ENCODE measurements around the gene EHF.

DNA sequence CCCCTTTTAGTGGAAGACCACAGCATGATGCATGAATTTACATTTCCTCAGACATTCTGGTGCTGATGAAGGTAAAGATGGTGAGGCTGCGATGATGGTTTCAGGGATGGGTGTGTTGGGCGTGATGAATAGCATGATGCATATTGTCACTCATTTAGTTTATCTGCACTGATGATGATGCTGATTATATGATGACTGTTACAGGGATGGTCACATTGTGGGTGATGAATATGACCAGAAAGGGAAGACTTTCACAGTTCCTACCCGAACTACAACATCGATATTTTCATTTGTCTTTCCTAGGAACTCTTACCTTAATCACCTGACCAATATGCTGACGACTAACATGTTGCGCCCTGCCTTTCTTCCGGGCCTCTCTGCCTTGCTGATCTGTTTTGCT, 47.4 kb upstream of the EHF start:
- TF ChIP-seq, protein P1, sequence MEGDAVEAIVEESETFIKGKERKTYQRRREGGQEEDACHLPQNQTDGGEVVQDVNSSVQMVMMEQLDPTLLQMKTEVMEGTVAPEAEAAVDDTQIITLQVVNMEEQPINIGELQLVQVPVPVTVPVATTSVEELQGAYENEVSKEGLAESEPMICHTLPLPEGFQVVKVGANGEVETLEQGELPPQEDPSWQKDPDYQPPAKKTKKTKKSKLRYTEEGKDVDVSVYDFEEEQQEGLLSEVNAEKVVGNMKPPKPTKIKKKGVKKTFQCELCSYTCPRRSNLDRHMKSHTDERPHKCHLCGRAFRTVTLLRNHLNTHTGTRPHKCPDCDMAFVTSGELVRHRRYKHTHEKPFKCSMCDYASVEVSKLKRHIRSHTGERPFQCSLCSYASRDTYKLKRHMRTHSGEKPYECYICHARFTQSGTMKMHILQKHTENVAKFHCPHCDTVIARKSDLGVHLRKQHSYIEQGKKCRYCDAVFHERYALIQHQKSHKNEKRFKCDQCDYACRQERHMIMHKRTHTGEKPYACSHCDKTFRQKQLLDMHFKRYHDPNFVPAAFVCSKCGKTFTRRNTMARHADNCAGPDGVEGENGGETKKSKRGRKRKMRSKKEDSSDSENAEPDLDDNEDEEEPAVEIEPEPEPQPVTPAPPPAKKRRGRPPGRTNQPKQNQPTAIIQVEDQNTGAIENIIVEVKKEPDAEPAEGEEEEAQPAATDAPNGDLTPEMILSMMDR (IDR thresholded peaks at IDR 0.05 in 8 of 11, conservative IDR thresholded peaks at IDR 0.05 in 3 of 11): no peak
- TF ChIP-seq POLR2A (IDR thresholded peaks at IDR 0.05): no peak

All from spleen (tissue), 7 donors.